Liver (tissue), 9 donors: ENCODE measurements around the gene ART5. TPM values are rescaled to one million over a fixed set of nuclear protein-coding genes. Genes with fewer than 3 reads are reported as not detected.
"Not testable (repeated sequence)": the region's sequence is repeated elsewhere in the genome, so short reads cannot be mapped to it uniquely, and the experiment has no call there.

Experiments used
- DNase-seq: peaks from one replicate; pipeline ENCODE4 v3.0.0-alpha.2; 2017; ENCODE audit warnings: low spot score
- H3K27ac ChIP-seq, 2 donors: one replicate each; pipeline ENCODE4 v1.7.0; 2013; ENCODE audit warnings: inconsistent platforms in 2 of 2, low read length in 2 of 2, control low read depth in 1 of 2, low read depth in 1 of 2, mild to moderate bottlenecking in 1 of 2
- H3K27me3 ChIP-seq, 4 donors: one replicate each; pipeline versions ENCODE4 v1.6.1 to v1.7.0; 2013; ENCODE audit warnings: low read length in 3 of 4, inconsistent platforms in 1 of 4, mild to moderate bottlenecking in 1 of 4, moderate library complexity in 1 of 4; ENCODE audit not compliant: control insufficient read depth in 4 of 4, insufficient read depth in 4 of 4
- H3K36me3 ChIP-seq, 4 donors: one replicate each; pipeline versions ENCODE4 v1.6.1 to v1.7.0; 2013; ENCODE audit warnings: low read length in 3 of 4, mild to moderate bottlenecking in 3 of 4, low read depth in 1 of 4, moderate library complexity in 1 of 4; ENCODE audit not compliant: control insufficient read depth in 4 of 4, insufficient read depth in 3 of 4
- H3K4me1 ChIP-seq, 4 donors: one replicate each; pipeline versions ENCODE4 v1.6.1 to v1.7.0; 2013; ENCODE audit warnings: low read length in 3 of 4, mild to moderate bottlenecking in 3 of 4, moderate library complexity in 1 of 4; ENCODE audit not compliant: control insufficient read depth in 4 of 4, insufficient read depth in 4 of 4
- H3K4me3 ChIP-seq, 3 donors: one replicate each; pipeline versions ENCODE4 v1.6.1 to v1.7.0; 2013; ENCODE audit warnings: low read length in 3 of 3, control low read depth in 1 of 3, low read depth in 1 of 3, mild to moderate bottlenecking in 1 of 3
- H3K9ac ChIP-seq, 2 donors: one replicate each; pipeline ENCODE4 v1.7.0; 2013; ENCODE audit warnings: low read length in 2 of 2, mild to moderate bottlenecking in 2 of 2, moderate library complexity in 2 of 2, control low read depth in 1 of 2, low read depth in 1 of 2
- H3K9me3 ChIP-seq, 4 donors: one replicate each; pipeline versions ENCODE4 v1.6.1 to v1.7.0; 2013; ENCODE audit warnings: low read length in 3 of 4; ENCODE audit not compliant: control insufficient read depth in 4 of 4
- ATF3 ChIP-seq: IDR thresholded peaks from 2 replicates; pipeline ENCODE4 v1.6.1; 2016; ENCODE audit warnings: antibody characterized with exemption
- EGR1 ChIP-seq, 2 donors: IDR thresholded peaks; 2 replicates each; pipeline ENCODE4 v1.6.1; 2016 to 2018; ENCODE audit warnings: antibody characterized with exemption in 2 of 2, low read depth in 2 of 2
- FOXA1 ChIP-seq: IDR thresholded peaks from 2 replicates; pipeline ENCODE4 v1.6.1; 2016; ENCODE audit warnings: antibody characterized with exemption
- GABPA ChIP-seq, 2 donors: IDR thresholded peaks in 1 of 2; conservative IDR thresholded peaks in 1 of 2; 2 replicates each; pipeline ENCODE4 v1.6.1; 2016; ENCODE audit warnings: antibody characterized with exemption in 2 of 2, mild to moderate bottlenecking in 1 of 2, moderate library complexity in 1 of 2
- HNF4A ChIP-seq, 2 donors: conservative IDR thresholded peaks; 2 replicates each; pipeline ENCODE4 v1.6.1; 2016; ENCODE audit warnings: antibody characterized with exemption in 2 of 2, mild to moderate bottlenecking in 2 of 2
- HNF4G ChIP-seq: IDR thresholded peaks from 2 replicates; pipeline ENCODE4 v1.6.1; 2016; ENCODE audit warnings: antibody characterized with exemption
- JUND ChIP-seq, 2 donors: IDR thresholded peaks; 2 replicates each; pipeline ENCODE4 v1.6.1; 2016; ENCODE audit warnings: antibody characterized with exemption in 2 of 2
- RAD21 ChIP-seq, 2 donors: IDR thresholded peaks; 2 replicates each; pipeline ENCODE4 v1.6.1; 2016; ENCODE audit warnings: antibody characterized with exemption in 2 of 2, mild to moderate bottlenecking in 2 of 2
- RXRA ChIP-seq, 2 donors: IDR thresholded peaks; 2 replicates each; pipeline ENCODE4 v1.6.1; 2017 to 2018; ENCODE audit warnings: antibody characterized with exemption in 2 of 2, mild to moderate bottlenecking in 1 of 2
- SP1 ChIP-seq: IDR thresholded peaks from 2 replicates; pipeline ENCODE4 v1.6.1; 2018; ENCODE audit warnings: antibody characterized with exemption, mild to moderate bottlenecking
- YY1 ChIP-seq: IDR thresholded peaks from 2 replicates; pipeline ENCODE4 v1.6.1; 2016; ENCODE audit warnings: antibody characterized with exemption, mild to moderate bottlenecking
- WGBS: extraction: QIAGEN DNeasy Blood & Tissue Kit; methylation state at CpG from one replicate; pipeline ENCODE4 v1.1.7; 2013; 5-methylcytosine and 5-hydroxymethylcytosine counted together
- polyA plus RNA-seq, 2 donors: library from polyadenylated mRNA; stranded (reverse) in 1 of 2; unstranded in 1 of 2; fragments of 200-250 nt in 1 of 2; fragments of >200 nt in 1 of 2; fragmentation: Nextera tagmentation in 1 of 2; extraction: Ambion mirVana in 1 of 2; gene quantifications; one replicate each; pipeline versions ENCODE4 v1.2.1 to v1.2.3, GENCODE V29; 2013 to 2015
- total RNA-seq, 2 donors: library from RNA; depleted of rRNA; stranded (reverse); fragments of >200 nt; gene quantifications; one replicate each; pipeline ENCODE4 v1.2.3, GENCODE V29; 2014
- TF ChIP-seq, protein P1 (sequence below): fragments of 150-350 bp; IDR thresholded peaks from 2 replicates; pipeline ENCODE4 v1.5.1; 2017; ENCODE audit warnings: improper control_type of control experiment, low read depth, low read length; ENCODE audit not compliant: missing input control
- TF ChIP-seq, protein P2 (sequence below): IDR thresholded peaks from 2 replicates; pipeline ENCODE4 v1.6.1; 2016; ENCODE audit warnings: antibody characterized with exemption, mild to moderate bottlenecking
- TF ChIP-seq, protein P3 (sequence below): IDR thresholded peaks from 2 replicates; pipeline ENCODE4 v1.6.1; 2016; ENCODE audit warnings: antibody characterized with exemption
- donor health status: healthy.
- donor health status: healthy.
- donor health status: healthy.
- donor health status: healthy.
- donor health status: healthy.

ART5 gene
- total and polyA plus RNA-seq, 4 donors: 0.17 to 0.93 TPM; not detected in 2

DNA sequence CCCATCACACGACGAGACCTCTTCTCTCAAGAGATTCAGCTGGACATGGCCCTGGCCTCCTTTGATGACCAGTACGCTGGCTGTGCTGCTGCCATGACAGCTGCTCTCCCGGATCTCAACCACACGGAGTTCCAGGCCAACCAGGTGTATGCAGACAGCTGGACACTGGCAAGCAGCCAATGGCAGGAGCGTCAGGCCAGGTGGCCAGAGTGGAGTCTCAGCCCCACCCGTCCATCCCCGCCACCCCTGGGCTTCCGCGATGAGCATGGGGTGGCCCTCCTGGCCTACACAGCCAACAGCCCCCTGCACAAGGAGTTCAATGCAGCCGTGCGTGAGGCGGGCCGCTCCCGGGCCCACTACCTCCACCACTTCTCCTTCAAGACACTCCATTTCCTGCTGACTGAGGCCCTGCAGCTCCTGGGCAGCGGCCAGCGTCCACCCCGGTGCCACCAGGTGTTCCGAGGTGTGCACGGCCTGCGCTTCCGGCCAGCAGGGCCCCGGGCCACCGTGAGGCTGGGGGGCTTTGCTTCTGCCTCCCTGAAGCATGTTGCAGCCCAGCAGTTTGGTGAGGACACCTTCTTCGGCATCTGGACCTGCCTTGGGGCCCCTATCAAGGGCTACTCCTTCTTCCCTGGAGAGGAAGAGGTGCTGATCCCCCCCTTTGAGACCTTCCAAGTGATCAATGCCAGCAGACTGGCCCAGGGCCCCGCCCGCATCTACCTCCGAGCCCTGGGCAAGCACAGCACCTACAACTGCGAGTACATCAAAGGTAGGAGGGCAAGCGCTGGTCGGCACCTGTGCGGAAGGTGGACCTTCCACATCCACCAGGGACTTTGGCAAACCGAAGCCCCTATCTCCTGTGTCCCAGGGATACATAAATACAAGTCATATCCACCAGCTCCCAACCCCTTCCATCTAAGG lies 18.1 kb upstream of the ART5 start:
- Histone ChIP-seq H3K9ac (no peak overlapping the region), H3K27me3 (no peaks in the 10 kb centered on the region), H3K36me3 (peaks cover 0 to 4% (median 2%) of the 10 kb centered on the region in 4 donors), H3K9me3 (no peaks in the 10 kb centered on the region), H3K27ac (no peak overlapping the region), H3K4me3 (no peak overlapping the region), H3K4me1 (no peaks in the 10 kb centered on the region)
- TF ChIP-seq, protein P1, sequence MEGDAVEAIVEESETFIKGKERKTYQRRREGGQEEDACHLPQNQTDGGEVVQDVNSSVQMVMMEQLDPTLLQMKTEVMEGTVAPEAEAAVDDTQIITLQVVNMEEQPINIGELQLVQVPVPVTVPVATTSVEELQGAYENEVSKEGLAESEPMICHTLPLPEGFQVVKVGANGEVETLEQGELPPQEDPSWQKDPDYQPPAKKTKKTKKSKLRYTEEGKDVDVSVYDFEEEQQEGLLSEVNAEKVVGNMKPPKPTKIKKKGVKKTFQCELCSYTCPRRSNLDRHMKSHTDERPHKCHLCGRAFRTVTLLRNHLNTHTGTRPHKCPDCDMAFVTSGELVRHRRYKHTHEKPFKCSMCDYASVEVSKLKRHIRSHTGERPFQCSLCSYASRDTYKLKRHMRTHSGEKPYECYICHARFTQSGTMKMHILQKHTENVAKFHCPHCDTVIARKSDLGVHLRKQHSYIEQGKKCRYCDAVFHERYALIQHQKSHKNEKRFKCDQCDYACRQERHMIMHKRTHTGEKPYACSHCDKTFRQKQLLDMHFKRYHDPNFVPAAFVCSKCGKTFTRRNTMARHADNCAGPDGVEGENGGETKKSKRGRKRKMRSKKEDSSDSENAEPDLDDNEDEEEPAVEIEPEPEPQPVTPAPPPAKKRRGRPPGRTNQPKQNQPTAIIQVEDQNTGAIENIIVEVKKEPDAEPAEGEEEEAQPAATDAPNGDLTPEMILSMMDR: no peak
- TF ChIP-seq, protein P2, sequence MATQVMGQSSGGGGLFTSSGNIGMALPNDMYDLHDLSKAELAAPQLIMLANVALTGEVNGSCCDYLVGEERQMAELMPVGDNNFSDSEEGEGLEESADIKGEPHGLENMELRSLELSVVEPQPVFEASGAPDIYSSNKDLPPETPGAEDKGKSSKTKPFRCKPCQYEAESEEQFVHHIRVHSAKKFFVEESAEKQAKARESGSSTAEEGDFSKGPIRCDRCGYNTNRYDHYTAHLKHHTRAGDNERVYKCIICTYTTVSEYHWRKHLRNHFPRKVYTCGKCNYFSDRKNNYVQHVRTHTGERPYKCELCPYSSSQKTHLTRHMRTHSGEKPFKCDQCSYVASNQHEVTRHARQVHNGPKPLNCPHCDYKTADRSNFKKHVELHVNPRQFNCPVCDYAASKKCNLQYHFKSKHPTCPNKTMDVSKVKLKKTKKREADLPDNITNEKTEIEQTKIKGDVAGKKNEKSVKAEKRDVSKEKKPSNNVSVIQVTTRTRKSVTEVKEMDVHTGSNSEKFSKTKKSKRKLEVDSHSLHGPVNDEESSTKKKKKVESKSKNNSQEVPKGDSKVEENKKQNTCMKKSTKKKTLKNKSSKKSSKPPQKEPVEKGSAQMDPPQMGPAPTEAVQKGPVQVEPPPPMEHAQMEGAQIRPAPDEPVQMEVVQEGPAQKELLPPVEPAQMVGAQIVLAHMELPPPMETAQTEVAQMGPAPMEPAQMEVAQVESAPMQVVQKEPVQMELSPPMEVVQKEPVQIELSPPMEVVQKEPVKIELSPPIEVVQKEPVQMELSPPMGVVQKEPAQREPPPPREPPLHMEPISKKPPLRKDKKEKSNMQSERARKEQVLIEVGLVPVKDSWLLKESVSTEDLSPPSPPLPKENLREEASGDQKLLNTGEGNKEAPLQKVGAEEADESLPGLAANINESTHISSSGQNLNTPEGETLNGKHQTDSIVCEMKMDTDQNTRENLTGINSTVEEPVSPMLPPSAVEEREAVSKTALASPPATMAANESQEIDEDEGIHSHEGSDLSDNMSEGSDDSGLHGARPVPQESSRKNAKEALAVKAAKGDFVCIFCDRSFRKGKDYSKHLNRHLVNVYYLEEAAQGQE: no peak
- TF ChIP-seq EGR1 (IDR thresholded peaks at IDR 0.05; ENCODE audit: low read depth in 2 of 2) (no peak), HNF4G (no peak), SP1 (no peak), HNF4A (conservative IDR thresholded peaks at IDR 0.05) (no peak), YY1 (no peak), FOXA1 (no peak), RXRA (IDR thresholded peaks at IDR 0.05) (no peak), RAD21 (IDR thresholded peaks at IDR 0.05) (no peak), GABPA (IDR thresholded peaks at IDR 0.05 in 1 of 2, conservative IDR thresholded peaks at IDR 0.05 in 1 of 2) (no peak)
- TF ChIP-seq, protein P3, sequence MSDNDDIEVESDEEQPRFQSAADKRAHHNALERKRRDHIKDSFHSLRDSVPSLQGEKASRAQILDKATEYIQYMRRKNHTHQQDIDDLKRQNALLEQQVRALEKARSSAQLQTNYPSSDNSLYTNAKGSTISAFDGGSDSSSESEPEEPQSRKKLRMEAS: no peak
- no peak for DNase-seq
- 89% methylated on average over 33 of the region's 33 CpGs for WGBS

GRCh38 chr11:3658252-3658651 lies 16.5 kb upstream of the ART5 start:
- Histone ChIP-seq H3K4me3 (no peak overlapping the region), H3K9ac (no peak overlapping the region), H3K9me3 (no peaks in the 10 kb centered on the region), H3K4me1 (no peaks in the 10 kb centered on the region), H3K36me3 (no peaks in the 10 kb centered on the region), H3K27me3 (no peaks in the 10 kb centered on the region), H3K27ac (no peak overlapping the region)
- 93% methylated on average over 8 of the region's 8 CpGs for WGBS
- no peak for DNase-seq
- TF ChIP-seq JUND (IDR thresholded peaks at IDR 0.05) (no peak), ATF3 (no peak)
- TF ChIP-seq, protein P1: no peak

GRCh38 chr11:3657331-3657730 lies 15.5 kb upstream of the ART5 start:
- not testable (repeated sequence) for H3K9ac ChIP-seq, H3K9me3 ChIP-seq, H3K4me3 ChIP-seq, DNase-seq, H3K27ac ChIP-seq, H3K27me3 ChIP-seq, H3K36me3 ChIP-seq, H3K4me1 ChIP-seq
- 76% methylated on average over 5 of the region's 5 CpGs for WGBS
